ENCODE results near the gene CCDC149.
A peak's percentile ranks its signal among the peaks of the same experiment; 100 is the strongest.

CCDC149 gene

GRCh38 chr4:24912252-24913118, at the start of gene CCDC149:
Gene CCDC149, minus strand, starts transcription at chr4:24913042. Its CDS starts 178 bp downstream, at chr4:24912864.
- peak; percentile 43 for DNase-seq

DNA sequence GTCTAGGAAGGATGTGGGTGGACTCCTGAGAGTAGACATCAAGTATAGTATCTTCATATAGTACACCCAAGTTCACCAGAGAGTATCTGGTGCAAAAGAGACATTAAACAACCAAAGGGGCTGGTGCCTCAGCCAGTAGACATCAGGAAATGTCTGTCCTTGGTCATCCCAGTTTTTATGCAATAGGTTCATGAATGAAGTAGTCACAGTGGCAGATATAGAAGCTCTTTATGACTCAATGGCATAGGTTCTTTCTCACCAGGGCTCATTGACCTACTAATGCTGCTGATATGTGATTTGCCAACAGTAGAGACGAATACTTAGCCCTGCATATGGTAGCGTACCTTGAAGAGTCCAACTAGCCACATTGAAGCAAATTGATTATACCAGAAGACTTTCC, 45.0 kb upstream of the CCDC149 start:
- no peak for DNase-seq

- no peak for DNase-seq
These were observed 43.9 kb upstream of the CCDC149 start for GRCh38 chr4:24956763-24957162.

- no peak for DNase-seq
These were observed 43.2 kb upstream of the CCDC149 start for GRCh38 chr4:24956091-24956490.

DNA sequence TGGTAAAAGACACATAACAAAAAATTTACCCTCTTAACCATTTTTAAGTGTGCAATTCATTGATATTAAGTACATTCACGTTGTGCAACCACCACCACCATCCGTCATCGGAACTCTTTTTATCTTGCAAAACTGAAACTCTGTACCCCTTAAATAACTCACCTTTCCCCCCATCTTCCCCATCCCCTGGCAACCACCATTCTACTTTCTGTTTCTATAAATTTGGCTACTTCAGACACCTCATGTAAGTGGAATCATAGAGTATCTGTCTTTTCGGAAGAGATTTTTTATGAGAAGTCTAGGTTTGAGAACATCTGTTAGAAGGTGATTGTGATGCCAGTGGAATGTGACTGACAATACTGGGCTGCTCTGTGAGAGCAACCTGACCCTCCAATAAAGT, 39.8 kb upstream of the CCDC149 start:
- no peak for DNase-seq

DNA sequence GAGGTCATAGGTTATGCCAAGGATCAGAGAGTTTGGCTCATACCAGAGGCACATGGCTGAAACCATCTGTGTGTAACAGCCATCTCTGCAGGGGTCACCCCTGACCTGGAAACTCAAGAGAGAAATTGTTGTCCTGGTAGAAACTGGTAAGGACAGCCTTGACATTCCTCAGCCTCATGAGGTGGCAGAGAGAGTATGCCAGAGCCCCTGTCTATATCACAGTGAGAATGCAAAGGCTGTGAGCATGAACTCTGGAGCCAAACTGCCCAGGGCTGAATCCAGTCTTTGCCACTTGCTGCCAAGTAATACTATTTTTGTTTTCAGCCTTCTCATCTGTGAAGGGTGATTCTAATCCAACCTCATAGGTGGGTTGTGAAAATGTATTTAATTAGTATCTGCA, 37.1 kb upstream of the CCDC149 start:
- DNase-seq: no peak

- DNase-seq: no peak
These were observed 25.1 kb upstream of the CCDC149 start for GRCh38 chr4:24937917-24938281.

- no peak for DNase-seq
These were observed 24.5 kb upstream of the CCDC149 start for GRCh38 chr4:24937176-24937916.

DNA sequence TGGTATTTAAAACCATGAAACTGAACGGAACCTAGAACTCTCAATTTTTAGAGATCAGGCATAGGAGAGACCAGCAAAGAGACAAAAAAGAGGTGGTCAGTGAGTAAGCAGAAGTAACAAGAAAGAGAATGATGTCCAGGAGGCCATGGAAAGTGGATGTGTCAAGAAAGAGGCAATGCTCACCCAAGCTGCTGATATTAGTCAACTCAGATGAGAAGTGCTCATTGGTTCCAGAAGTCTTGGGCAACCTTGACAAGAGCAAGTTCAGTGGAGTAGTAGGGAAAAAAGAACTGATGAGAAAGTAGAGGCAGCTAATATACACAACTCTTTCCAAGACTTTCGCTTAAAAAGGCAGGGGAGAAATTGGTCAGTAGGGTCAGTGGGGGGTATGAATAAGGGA, 23.0 kb upstream of the CCDC149 start:
- DNase-seq: no peak

GRCh38 chr4:24934311-24934710, 21.5 kb upstream of the CCDC149 start:
- no peak for DNase-seq

DNA sequence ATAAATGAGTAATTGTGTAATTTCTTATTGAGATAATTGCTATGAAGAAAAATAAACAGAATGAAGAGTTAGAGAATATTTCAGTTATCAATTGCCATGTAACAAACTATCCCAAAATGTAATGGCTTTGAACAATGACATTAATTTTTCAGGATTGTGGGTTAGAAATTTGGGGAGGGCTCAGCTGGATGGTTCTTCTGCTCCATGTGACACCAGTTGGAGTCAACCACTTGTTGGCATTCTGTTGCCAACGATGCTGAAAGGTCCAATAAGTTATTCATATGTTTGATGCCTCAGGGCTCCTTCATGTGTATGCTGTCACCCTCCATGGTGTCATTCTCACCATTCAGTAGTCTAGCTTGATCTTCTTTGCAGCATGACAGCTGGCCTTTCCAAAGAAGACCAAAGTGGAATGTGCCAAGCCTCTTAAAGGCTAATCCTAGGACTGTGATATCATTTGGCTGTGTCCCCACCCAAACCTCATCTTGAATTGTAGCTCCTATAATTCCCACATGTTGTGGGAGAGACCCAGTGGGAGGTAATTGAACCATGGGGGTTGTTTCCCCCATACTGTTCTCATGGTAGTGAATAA, 20.9 kb upstream of the CCDC149 start:
- no peak for DNase-seq

- no peak for DNase-seq
These were observed 19.8 kb upstream of the CCDC149 start for GRCh38 chr4:24932515-24933225.

DNA sequence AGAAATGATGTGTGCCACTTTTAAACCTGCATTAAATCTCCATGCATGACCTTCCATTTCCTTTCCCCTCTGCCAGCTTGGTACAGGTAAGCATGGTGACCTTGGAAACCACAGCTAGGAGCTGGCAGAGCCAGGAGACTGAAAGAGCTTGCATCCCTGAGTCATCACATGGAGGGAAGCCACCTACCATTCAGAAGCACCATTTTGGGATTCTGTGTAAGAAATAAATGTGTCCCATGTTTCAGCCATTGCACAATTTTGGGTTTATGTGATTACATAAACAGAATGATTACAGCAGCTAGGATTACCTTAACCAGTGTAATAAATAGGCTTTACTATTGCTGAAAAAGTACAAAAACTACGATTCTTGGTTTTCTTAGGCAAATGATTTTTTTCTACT, 17.3 kb upstream of the CCDC149 start:
- no peak for DNase-seq

DNA sequence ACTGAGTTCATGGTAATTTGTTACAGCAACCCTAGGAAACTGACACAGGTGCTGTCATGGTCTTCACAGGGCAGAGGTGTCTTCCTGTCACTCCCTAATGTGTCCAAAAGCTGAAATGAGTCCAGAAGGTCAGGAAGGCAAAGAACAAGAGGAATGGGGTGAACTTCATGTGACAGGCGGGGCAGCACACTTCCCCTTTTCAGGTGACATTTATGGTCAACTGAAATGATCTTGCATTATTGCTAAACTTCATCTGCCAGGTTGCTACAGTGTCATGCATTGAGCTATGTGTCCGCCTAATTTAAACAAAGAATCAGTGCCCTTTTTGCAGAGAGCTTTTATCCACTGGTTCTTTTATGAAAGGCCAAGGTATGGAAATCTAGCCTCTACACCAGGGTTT, 15.9 kb upstream of the CCDC149 start:
- DNase-seq: no peak

DNA sequence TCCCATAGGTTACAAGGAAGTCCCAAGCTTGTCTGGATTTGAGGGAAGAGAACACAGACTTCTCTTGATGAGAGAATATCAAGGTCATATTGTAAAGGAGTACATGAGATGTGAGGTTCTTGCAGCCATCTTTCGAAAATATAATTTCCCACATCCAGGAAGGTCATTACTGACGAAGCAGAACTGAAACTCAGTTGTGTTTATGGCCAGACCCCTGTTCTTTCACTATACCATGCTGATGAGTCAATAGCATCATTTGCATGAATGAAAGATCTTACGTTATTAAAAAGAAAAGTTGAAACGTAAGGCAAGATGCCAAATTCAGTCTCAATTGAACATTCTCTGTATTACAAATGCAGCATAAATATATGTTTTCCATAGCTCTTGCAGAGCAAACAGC, 14.2 kb upstream of the CCDC149 start:
- DNase-seq: no peak

- DNase-seq: no peak
These were observed 11.5 kb upstream of the CCDC149 start for GRCh38 chr4:24924309-24924781.

DNA sequence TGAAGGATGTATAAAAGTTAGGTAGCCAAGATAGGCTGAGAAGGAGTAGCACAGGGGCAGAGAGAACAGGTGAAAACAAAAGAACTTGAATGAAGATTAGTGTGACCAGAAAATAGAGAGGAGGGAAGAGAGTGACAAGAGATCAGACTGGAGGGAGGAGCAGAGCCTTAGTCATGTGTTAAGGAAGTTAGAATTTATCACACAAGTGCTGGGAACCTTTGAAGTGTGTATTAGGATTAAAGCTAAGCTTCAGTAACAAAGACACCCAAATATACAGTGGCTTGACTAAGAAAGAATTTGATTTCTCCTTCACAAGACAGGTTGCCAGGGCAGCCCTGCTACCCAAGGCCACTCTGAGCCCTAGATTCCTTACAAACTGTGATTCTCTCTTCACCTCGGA, 10.7 kb upstream of the CCDC149 start:
- DNase-seq: no peak

- DNase-seq: no peak
These were observed 10.2 kb upstream of the CCDC149 start for GRCh38 chr4:24923002-24923401.

GRCh38 chr4:24922416-24922815, 9.6 kb upstream of the CCDC149 start:
- DNase-seq: no peak

DNA sequence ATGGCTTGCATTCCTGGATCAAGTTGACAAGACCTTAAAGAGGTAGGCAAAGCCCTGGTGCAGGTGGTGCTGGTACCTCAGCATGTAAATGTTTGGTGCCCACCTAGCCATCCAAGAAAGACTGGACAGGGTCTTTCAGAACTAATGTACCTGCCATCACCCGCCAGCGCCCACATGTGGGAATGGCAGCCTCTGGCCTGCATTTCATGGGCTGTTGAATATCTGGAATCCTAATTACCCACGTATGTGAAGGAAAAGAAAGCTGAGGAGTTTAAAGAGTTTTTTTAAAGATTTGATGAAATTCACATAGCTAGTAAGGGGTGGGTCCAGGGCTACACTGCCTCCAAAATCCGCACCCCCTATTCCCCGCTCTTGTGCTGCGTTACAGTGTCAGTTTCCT, 8.6 kb upstream of the CCDC149 start:
- DNase-seq: no peak

GRCh38 chr4:24920008-24920407, 7.2 kb upstream of the CCDC149 start:
- no peak for DNase-seq

- DNase-seq: no peak
These were observed 4.4 kb upstream of the CCDC149 start for GRCh38 chr4:24917076-24917856.
